Endothelial cell of umbilical vein (primary cell): ENCODE data around the gene NOL4. TPM values are rescaled to one million over a fixed set of nuclear protein-coding genes. Genes with fewer than 3 reads are reported as not detected.

Source experiments
- BruUV-seq: library from RNA; stranded (reverse); fragments of 400-500 nt; replicated peaks from 2 replicates; lab custom pipeline; 2021; lab: Mats Ljungman, UMichigan
- CTCF ChIA-PET: fragments of 300-600, 350-600 bp; sonication (Branson Sonifier 250); formaldehyde crosslinking; loops from one replicate; lab custom pipeline; 2021; ENCODE audit warnings: antibody characterized with exemption, inconsistent platforms; lab: Charles Lee
- POLR2A ChIA-PET: fragments of 300-600, 350-600 bp; sonication (Branson Sonifier 250); formaldehyde crosslinking; loops from one replicate; lab custom pipeline; 2021; ENCODE audit warnings: antibody characterized with exemption, inconsistent platforms; lab: Charles Lee
- DNase-seq: peaks from one replicate; pipeline ENCODE4 v3.0.0-alpha.2; 2011; ENCODE audit warnings: low read depth, low spot score
- FAIRE-seq: peaks from 2 replicates; lab custom pipeline; 2011; peaks lifted over from hg19 to GRCh38; lab: Jason Lieb, UNC
- H2AFZ ChIP-seq: 2 replicates; pipeline ENCODE4 v1.6.0; 2012; ENCODE audit warnings: low read depth, low read length, control low read depth, inconsistent platforms
- H3K27ac ChIP-seq: 2 replicates; pipeline ENCODE4 v1.5.1; 2011; ENCODE audit warnings: low read depth, mild to moderate bottlenecking, control low read depth, low read length, moderate library complexity; ENCODE audit not compliant: insufficient read depth
- H3K27me3 ChIP-seq, 2 experiments: 2 replicates each; pipeline versions ENCODE4 v1.6.0 to v1.6.1; 2011; ENCODE audit warnings: low read length in 2 of 2, mixed read lengths in 1 of 2; ENCODE audit not compliant: control insufficient read depth in 2 of 2, insufficient read depth in 2 of 2
- H3K36me3 ChIP-seq, 2 experiments: 2 replicates in 1 of 2; 3 replicates in 1 of 2; pipeline ENCODE4 v1.5.1; 2011; ENCODE audit warnings: low read length in 2 of 2, mild to moderate bottlenecking in 1 of 2, moderate library complexity in 1 of 2; ENCODE audit not compliant: control insufficient read depth in 2 of 2, insufficient read depth in 2 of 2; ENCODE audit errors: extremely low read depth in 1 of 2
- H3K4me1 ChIP-seq: 3 replicates; pipeline ENCODE4 v1.5.1; 2011; ENCODE audit warnings: mild to moderate bottlenecking, low read length; ENCODE audit not compliant: control insufficient read depth, insufficient read depth; ENCODE audit errors: extremely low read depth
- H3K4me2 ChIP-seq: 2 replicates; pipeline ENCODE4 v1.6.1; 2011; ENCODE audit warnings: low read length, control low read depth, mixed read lengths; ENCODE audit not compliant: insufficient read depth
- H3K4me3 ChIP-seq, 3 experiments: fragments of 200-600 bp in 1 of 3; sonication (generic), shearing (Covaris generic) in 1 of 3; replicated peaks in 1 of 3; 2 replicates each; pipeline ENCODE4 v1.5.1; 2011 to 2016; ENCODE audit warnings: control low read depth in 3 of 3, low read length in 3 of 3, mild to moderate bottlenecking in 2 of 3, inconsistent platforms in 1 of 3, low read depth in 1 of 3, moderate library complexity in 1 of 3; ENCODE audit not compliant: insufficient read depth in 1 of 3
- H3K79me2 ChIP-seq: 2 replicates; pipeline ENCODE4 v1.6.0; 2012; ENCODE audit warnings: low read length, inconsistent platforms; ENCODE audit not compliant: control insufficient read depth, insufficient read depth
- H3K9ac ChIP-seq: replicated peaks from 2 replicates; pipeline ENCODE3; 2011; ENCODE audit warnings: low read length, control low read depth; ENCODE audit not compliant: insufficient read depth; ENCODE audit errors: extremely low read depth
- H3K9me1 ChIP-seq: replicated peaks from 3 replicates; pipeline ENCODE4 v1.6.0; 2011; ENCODE audit warnings: mild to moderate bottlenecking, low read length; ENCODE audit not compliant: control insufficient read depth, insufficient read depth; ENCODE audit errors: extremely low read depth
- H3K9me3 ChIP-seq: replicated peaks from 2 replicates; pipeline ENCODE4 v1.5.1; 2012; ENCODE audit warnings: low read length, inconsistent platforms; ENCODE audit not compliant: control insufficient read depth, insufficient read depth
- H4K20me1 ChIP-seq: replicated peaks from 2 replicates; pipeline ENCODE3; 2011; ENCODE audit warnings: mild to moderate bottlenecking, low read length; ENCODE audit not compliant: control insufficient read depth, insufficient read depth; ENCODE audit errors: extremely low read depth
- EZH2 ChIP-seq: IDR thresholded peaks from 2 replicates; pipeline ENCODE4 v1.6.1; 2012; ENCODE audit warnings: borderline replicate concordance, low read depth, mild to moderate bottlenecking, moderate library complexity, low read length, inconsistent platforms; ENCODE audit not compliant: severe bottlenecking
- FOS ChIP-seq: IDR thresholded peaks from 2 replicates; pipeline ENCODE4 v1.6.1; 2011; ENCODE audit warnings: mild to moderate bottlenecking, low read length, moderate library complexity, borderline replicate concordance; ENCODE audit not compliant: insufficient read depth
- GATA2 ChIP-seq: IDR thresholded peaks from 2 replicates; pipeline ENCODE4 v1.7.0; 2011; ENCODE audit warnings: low read depth, mild to moderate bottlenecking, moderate library complexity, mixed read lengths, low read length; ENCODE audit not compliant: insufficient read length, insufficient read depth
- JUN ChIP-seq: IDR thresholded peaks from 2 replicates; pipeline ENCODE4 v1.6.1; 2011; ENCODE audit warnings: borderline replicate concordance, low read depth; ENCODE audit not compliant: insufficient read length, insufficient read depth
- MYC ChIP-seq: IDR thresholded peaks from one replicate; pipeline ENCODE4 v1.6.1; 2011; ENCODE audit warnings: mild to moderate bottlenecking, low read depth, low read length
- POLR2A ChIP-seq: IDR thresholded peaks from 2 replicates; pipeline ENCODE4 v1.6.1; 2012; ENCODE audit warnings: low read depth, mild to moderate bottlenecking, control low read depth, low read length
- POLR2AphosphoS5 ChIP-seq: IDR thresholded peaks from 2 replicates; pipeline ENCODE4 v1.6.1; 2012; ENCODE audit warnings: low read depth, mild to moderate bottlenecking, control low read depth, low read length, moderate library complexity; ENCODE audit not compliant: insufficient read depth
- dilution Hi-C: fragments of 300-500 bp; cut with MboI; formaldehyde crosslinking; loops from one replicate; pipeline ENCODE4 v1.15.0; 2019; ENCODE audit warnings: low sequenced_read_pairs; ENCODE audit not compliant: extremely low pct_ligation_motif_present
- intact Hi-C: fragments of 100-400 bp; cut with micrococcal nuclease; formaldehyde crosslinking; loops from one replicate; pipeline ENCODE4 v1.10.0; 2022
- polyA plus RNA-seq, 4 experiments: library from polyadenylated mRNA; depleted of rRNA in 3 of 4; stranded (reverse) in 3 of 4; unstranded in 1 of 4; fragments of >200 nt; gene quantifications; 2 replicates each; pipeline versions ENCODE4 v1.2.1 to v1.2.3, GENCODE V29; 2011 to 2012; ENCODE audit warnings: missing spikeins in 1 of 4
- total RNA-seq: library from RNA; stranded (reverse); gene quantifications from 2 replicates; pipeline ENCODE4 v1.2.3, GENCODE V29; 2021
- TF ChIP-seq, protein P1 (sequence below), 2 donors: IDR thresholded peaks; 1 replicate in 1 of 2; 2 replicates in 1 of 2; pipeline ENCODE4 v1.5.1; 2011; ENCODE audit warnings: low read length in 2 of 2, mild to moderate bottlenecking in 2 of 2, moderate library complexity in 2 of 2, control low read depth in 1 of 2, inconsistent platforms in 1 of 2, low read depth in 1 of 2; ENCODE audit not compliant: insufficient read depth in 1 of 2; ENCODE audit errors: extremely low read depth in 1 of 2
- TF ChIP-seq, protein P2 (sequence below): IDR thresholded peaks from 2 replicates; pipeline ENCODE4 v1.6.1; 2011; ENCODE audit not compliant: insufficient read depth, insufficient read length

The NOL4 gene
- total and polyA plus RNA-seq, 2 donors (not counting 3 experiments of a cell fraction or from before 2014, with no cell fraction given), result not detected

DNA sequence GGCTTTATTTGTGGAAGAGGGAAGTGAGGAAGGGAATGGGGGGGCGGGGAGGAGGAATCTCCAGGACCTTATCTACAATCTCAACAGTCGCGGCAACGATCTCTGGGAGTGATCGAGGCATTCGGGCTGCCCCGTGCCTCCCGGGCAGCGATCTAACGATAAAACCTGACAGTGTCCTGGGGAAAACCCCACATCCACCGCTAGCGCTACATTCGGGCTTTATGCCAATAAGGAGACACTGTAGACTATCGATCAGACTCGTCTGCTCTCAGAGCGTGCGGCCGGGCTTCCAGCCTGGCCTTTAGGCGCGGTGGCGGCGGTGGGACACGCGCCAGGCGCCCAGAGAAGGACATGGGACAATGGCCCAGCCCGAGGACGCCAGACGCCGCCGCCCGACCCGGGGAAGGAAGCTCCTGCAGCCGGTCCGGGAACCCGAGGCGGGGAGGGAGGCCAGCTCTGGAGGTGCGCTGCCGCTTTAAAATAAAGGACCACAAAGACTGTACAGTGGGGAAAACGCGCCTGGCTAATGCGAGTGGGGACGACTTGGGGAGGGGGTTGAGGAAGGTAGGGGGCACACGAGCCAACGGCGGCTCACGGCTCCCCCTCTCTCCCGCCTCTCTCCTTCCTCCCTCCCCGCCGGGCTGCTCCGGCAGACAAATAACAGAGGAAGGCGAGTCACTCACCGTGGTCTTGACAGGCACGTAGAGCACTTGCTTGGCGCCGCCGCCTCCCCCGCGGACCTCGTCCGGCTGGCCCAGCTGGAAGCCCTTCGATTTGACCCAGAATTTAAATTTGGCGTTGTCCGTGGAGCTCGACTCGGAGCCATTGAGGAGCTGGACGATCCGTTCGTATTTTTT is 2.2 kb downstream of the NOL4 start:
- Histone ChIP-seq H3K9me3 (no peaks in the 10 kb centered on the region), H3K4me3 (peak overlapping the region in 2 of 3 experiments; percentile 39 to 53), H4K20me1 (no peaks in the 10 kb centered on the region), H3K4me1 (peaks cover 9% of the 10 kb centered on the region), H3K27me3 (peaks cover 47 to 84% of the 10 kb centered on the region in 2 experiments), H3K4me2 (peak overlapping the region; percentile 42), H3K27ac (no peak overlapping the region), H2AFZ (peak overlapping the region; percentile 52), H3K36me3 (no peaks in the 10 kb centered on the region), H3K79me2 (no peaks in the 10 kb centered on the region), H3K9me1 (no peaks in the 10 kb centered on the region), H3K9ac (no peak overlapping the region)
- POLR2A ChIA-PET, result no interaction called here
- FAIRE-seq (no peak), DNase-seq (peak; percentile 34)
- intact Hi-C loops, result no loop called here
- TF ChIP-seq EZH2 (peak; percentile 77), GATA2 (peak; percentile 20), FOS (no peak)
- CTCF ChIA-PET, result interaction anchor here (0.6 to 4.0 kb wide), 3 partner anchors 9 to 816 kb away, joined by 3 to 15 read pairs (median 3); no protein-coding TSS in a partner anchor
- dilution Hi-C loops, result no loop called here
- BruUV-seq, result no TSS peak

DNA sequence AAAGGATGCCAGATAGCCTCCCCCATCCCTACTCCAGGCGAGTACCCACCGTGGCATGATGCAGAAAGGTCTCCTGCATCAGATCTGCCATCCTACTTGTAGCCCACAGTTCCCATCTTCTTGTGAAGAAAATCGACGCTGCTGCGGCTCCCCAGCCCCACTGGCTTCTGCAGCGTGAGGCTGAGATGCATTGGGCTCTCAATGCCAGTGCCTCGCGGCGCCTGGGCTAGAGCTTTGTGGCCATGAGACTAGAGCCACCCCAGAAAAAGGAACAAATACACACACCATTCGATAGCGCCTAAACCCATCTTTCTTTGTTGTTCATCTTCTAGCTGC is 2.8 kb downstream of the NOL4 start:
- Histone ChIP-seq H2AFZ (no peak overlapping the region), H3K36me3 (no peaks in the 10 kb centered on the region), H3K79me2 (no peaks in the 10 kb centered on the region), H3K9me3 (no peaks in the 10 kb centered on the region), H3K4me1 (peaks cover 9% of the 10 kb centered on the region), H3K27ac (no peak overlapping the region), H3K27me3 (peaks cover 45 to 81% of the 10 kb centered on the region in 2 experiments), H3K4me3 (no peak overlapping the region), H3K9me1 (no peaks in the 10 kb centered on the region), H4K20me1 (no peaks in the 10 kb centered on the region), H3K4me2 (no peak overlapping the region), H3K9ac (no peak overlapping the region)
- no TSS peak for BruUV-seq
- intact Hi-C loops, result no loop called here
- POLR2A ChIA-PET, result no interaction called here
- FAIRE-seq, result no peak
- CTCF ChIA-PET, result interaction anchor here (0.6 to 4.0 kb wide), 3 partner anchors 9 to 815 kb away, joined by 3 to 15 read pairs (median 3); no protein-coding TSS in a partner anchor
- dilution Hi-C loops, result no loop called here
- TF ChIP-seq POLR2AphosphoS5, result no peak
- TF ChIP-seq FOS, result no peak
- TF ChIP-seq JUN, result no peak
- TF ChIP-seq POLR2A, result no peak
- TF ChIP-seq GATA2, result no peak
- no peak for TF ChIP-seq MYC
- TF ChIP-seq, protein P1, sequence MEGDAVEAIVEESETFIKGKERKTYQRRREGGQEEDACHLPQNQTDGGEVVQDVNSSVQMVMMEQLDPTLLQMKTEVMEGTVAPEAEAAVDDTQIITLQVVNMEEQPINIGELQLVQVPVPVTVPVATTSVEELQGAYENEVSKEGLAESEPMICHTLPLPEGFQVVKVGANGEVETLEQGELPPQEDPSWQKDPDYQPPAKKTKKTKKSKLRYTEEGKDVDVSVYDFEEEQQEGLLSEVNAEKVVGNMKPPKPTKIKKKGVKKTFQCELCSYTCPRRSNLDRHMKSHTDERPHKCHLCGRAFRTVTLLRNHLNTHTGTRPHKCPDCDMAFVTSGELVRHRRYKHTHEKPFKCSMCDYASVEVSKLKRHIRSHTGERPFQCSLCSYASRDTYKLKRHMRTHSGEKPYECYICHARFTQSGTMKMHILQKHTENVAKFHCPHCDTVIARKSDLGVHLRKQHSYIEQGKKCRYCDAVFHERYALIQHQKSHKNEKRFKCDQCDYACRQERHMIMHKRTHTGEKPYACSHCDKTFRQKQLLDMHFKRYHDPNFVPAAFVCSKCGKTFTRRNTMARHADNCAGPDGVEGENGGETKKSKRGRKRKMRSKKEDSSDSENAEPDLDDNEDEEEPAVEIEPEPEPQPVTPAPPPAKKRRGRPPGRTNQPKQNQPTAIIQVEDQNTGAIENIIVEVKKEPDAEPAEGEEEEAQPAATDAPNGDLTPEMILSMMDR (IDR thresholded peaks at IDR 0.05; ENCODE audit: extremely low read depth in 1 of 2, insufficient read depth in 1 of 2, low read depth in 1 of 2, low read length in 2 of 2), result no peak
- TF ChIP-seq, protein P2, sequence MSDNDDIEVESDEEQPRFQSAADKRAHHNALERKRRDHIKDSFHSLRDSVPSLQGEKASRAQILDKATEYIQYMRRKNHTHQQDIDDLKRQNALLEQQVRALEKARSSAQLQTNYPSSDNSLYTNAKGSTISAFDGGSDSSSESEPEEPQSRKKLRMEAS, result no peak
- TF ChIP-seq EZH2, result no peak
- DNase-seq, result peak; percentile 4
